Sigmoid colon (tissue), 4 donors: ENCODE measurements around the gene TCP11L2.

Source experiments
- EP300 ChIP-seq, 4 donors: sonication (generic); formaldehyde crosslinking; IDR thresholded peaks; one replicate each; pipeline ENCODE4 v1.6.1; 2017; ENCODE audit warnings: antibody characterized with exemption in 4 of 4
- POLR2A ChIP-seq, 2 donors: fragments of 450-650 bp; IDR thresholded peaks; one replicate each; pipeline ENCODE4 v1.6.1; 2016; ENCODE audit warnings: antibody characterized with exemption in 2 of 2, mild to moderate bottlenecking in 2 of 2, moderate library complexity in 2 of 2
- POLR2AphosphoS5 ChIP-seq, 4 donors: sonication (generic); formaldehyde crosslinking; IDR thresholded peaks; one replicate each; pipeline ENCODE4 v1.6.1; 2017; ENCODE audit warnings: antibody characterized with exemption in 4 of 4
- TF ChIP-seq, protein P1 (sequence below), 4 experiments: fragments of 450-650 bp in 3 of 4; fragments of 200-600 bp in 1 of 4; IDR thresholded peaks; one replicate each; pipeline ENCODE4 v1.5.1; 2016 to 2019; ENCODE audit warnings: antibody characterized with exemption in 4 of 4, mild to moderate bottlenecking in 3 of 4, moderate library complexity in 2 of 4

DNA sequence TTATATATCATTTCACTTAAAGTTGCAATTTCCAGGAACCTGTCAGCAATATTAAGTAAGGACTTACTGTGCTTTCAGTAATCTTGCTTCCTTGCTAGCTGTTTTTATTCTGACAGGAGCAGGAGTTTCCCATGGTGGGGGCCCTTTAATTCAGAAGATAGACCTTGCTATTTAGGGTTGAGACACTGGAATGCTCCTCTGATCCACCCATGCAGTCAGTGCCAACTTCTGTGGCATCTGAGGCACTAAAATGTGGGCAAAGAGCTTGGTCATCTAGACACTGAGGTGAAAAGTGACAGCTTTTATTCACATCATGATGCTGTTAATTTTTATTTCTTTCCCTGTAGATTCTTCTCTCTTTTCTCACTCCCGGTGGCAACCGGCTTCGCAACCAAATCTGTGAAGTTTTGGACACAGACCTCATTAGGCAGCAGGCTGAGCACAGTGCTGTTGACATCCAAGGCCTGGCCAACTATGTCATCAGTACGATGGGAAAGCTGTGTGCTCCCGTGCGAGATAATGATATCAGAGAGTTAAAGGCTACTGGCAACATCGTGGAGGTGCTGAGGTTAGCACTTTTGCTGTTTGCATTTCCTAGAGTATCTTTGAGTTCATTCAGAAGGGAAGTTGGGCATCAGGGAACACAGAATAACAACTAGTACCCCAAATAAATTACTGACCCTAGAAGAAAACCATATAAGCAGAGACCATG is 18.8 kb downstream of the TCP11L2 start:
- TF ChIP-seq, protein P1, sequence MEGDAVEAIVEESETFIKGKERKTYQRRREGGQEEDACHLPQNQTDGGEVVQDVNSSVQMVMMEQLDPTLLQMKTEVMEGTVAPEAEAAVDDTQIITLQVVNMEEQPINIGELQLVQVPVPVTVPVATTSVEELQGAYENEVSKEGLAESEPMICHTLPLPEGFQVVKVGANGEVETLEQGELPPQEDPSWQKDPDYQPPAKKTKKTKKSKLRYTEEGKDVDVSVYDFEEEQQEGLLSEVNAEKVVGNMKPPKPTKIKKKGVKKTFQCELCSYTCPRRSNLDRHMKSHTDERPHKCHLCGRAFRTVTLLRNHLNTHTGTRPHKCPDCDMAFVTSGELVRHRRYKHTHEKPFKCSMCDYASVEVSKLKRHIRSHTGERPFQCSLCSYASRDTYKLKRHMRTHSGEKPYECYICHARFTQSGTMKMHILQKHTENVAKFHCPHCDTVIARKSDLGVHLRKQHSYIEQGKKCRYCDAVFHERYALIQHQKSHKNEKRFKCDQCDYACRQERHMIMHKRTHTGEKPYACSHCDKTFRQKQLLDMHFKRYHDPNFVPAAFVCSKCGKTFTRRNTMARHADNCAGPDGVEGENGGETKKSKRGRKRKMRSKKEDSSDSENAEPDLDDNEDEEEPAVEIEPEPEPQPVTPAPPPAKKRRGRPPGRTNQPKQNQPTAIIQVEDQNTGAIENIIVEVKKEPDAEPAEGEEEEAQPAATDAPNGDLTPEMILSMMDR (IDR thresholded peaks at IDR 0.05), result no peak
- TF ChIP-seq POLR2A (IDR thresholded peaks at IDR 0.05), result no peak
- no peak for TF ChIP-seq POLR2AphosphoS5 (IDR thresholded peaks at IDR 0.05)
- no peak for TF ChIP-seq EP300 (IDR thresholded peaks at IDR 0.05)
